ENCODE measurements around the gene GDI1. TPM values are rescaled to one million over a fixed set of nuclear protein-coding genes. Genes with fewer than 3 reads are reported as not detected.

Gene GDI1
- polyA plus RNA-seq, 3 donors = 127 to 145 (median 135) TPM

- no peak for DNase-seq
Observed at GRCh38 chrX:154472685-154473632, 36.0 kb downstream of the GDI1 start.

- no peak for DNase-seq
Observed at GRCh38 chrX:154473683-154474082, 36.7 kb downstream of the GDI1 start.

DNA sequence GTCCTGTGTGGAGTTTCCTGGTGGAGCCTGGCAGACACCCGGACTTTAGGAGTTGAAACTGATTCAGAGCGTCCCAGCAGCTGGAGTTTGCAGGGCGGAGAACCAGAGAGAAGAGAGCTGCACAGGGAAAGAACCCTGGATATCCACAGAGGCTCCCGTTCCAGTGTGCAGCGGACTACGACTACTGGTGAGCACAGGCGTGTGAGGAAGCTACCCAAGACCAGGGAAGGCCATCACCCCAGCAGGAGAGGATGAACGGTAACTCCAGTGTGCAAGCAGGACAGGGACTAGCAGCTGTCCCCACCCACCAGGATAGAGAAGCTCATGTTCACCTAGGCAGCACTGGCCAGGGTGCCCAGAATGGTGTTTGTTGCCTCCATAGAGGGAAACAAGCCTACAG lies 39.9 kb downstream of the GDI1 start:
- no peak for DNase-seq

DNA sequence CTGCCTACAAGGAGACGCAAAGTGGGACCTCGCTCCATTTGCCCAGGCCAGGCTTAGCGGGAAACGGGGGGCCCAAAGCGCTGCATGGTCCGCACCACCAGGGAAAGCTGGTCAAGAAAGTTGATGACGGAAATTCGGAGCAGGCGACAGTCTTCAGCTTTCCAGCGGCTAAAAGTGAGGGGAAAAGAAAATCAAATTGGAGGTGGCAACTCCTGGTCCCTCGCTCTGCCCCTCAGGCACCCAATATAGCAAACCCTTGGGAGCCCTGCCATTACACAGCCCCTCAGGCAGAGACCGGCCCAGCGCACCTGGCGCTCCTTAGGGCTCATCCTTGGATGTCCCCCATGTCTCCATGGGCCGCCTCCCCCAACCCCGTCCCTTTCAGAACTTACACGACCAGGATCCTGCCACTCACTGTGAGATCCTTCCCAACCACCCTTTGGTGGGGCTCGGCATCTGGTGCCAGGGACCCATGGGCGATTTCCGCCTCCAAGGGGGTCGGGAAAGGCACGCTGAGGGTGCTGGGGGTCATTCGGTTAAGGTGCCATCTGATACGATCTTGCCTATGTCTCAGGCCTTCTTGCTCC lies 41.0 kb downstream of the GDI1 start:
- DNase-seq = no peak

GRCh38 chrX:154478728-154479622 lies 42.0 kb downstream of the GDI1 start, which contains the start of gene LAGE3:
Gene LAGE3, minus strand, starts transcription at chrX:154479281. Its CDS starts 366 bp downstream, at chrX:154478915.
- DNase-seq = peak; percentile 83

DNA sequence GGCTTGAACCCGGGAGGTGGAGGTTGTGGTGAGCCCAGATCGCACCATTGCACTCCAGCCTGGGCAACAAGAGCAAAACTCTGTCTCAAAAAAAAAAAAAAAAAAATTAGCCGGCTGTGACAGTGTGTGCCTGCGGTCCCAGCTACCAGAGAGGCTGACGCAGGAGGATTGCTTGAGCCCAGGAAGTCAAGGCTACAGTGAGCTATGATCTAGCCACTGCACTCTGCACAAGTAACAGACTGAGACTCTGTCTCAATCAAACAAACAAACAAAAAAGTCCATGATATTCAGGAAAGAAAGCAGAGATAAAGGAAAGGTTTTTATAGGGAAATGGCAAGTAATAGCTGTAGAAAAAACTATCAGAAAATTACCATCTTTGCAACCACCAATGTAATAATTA lies 44.2 kb downstream of the GDI1 start:
- no peak for DNase-seq

- no peak for DNase-seq
Observed at GRCh38 chrX:154481911-154482601, 45.1 kb downstream of the GDI1 start.

- no peak for DNase-seq
Observed at GRCh38 chrX:154482786-154483185, 45.8 kb downstream of the GDI1 start.

DNA sequence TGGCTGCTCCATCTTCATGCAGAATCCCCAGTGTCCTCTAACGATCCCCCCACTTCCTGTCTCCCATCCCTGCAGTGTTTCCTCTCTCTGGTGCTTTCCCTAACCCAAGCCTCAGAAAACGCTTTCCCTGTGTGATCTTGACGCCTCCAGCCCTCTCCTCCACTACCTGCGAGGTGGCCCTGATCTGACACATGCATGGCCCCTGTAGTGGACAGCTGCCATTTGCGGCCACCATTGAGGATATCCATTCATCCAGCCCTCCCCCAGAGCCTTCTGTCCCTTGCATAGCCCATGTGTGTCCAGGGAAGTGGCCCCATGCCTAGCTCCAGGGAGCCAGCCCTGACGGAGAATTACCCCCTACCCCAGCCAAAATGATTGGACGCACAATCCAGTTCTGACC lies 46.4 kb downstream of the GDI1 start:
- no peak for DNase-seq

- DNase-seq = no peak
Observed at GRCh38 chrX:154484255-154485149, 47.5 kb downstream of the GDI1 start.

- DNase-seq = no peak
Observed at GRCh38 chrX:154485150-154486051, 48.4 kb downstream of the GDI1 start.

DNA sequence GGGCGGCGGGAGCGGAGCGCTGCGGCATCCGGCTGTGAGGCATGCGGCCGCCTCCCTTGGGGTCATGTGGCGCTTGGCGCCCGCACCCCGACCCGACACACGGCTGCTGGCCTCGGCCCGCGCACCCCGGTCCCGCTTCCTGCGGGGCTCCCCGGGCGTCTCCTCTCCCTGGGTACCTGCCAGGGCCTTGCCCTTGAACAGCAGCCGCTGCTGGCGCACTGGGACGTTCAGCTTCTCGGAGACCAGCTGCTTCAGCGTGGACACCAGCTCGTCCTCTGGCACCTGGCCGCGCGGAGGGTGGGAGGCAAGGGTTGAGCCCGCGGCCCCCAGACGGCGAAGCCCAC lies 49.1 kb downstream of the GDI1 start:
- no peak for DNase-seq

- DNase-seq = peak; percentile 73
Observed at GRCh38 chrX:154486396-154487207, 49.6 kb downstream of the GDI1 start, which contains the start of gene UBL4A. Gene UBL4A, minus strand, starts transcription at chrX:154486615. Its CDS starts 31 bp downstream, at chrX:154486584.

DNA sequence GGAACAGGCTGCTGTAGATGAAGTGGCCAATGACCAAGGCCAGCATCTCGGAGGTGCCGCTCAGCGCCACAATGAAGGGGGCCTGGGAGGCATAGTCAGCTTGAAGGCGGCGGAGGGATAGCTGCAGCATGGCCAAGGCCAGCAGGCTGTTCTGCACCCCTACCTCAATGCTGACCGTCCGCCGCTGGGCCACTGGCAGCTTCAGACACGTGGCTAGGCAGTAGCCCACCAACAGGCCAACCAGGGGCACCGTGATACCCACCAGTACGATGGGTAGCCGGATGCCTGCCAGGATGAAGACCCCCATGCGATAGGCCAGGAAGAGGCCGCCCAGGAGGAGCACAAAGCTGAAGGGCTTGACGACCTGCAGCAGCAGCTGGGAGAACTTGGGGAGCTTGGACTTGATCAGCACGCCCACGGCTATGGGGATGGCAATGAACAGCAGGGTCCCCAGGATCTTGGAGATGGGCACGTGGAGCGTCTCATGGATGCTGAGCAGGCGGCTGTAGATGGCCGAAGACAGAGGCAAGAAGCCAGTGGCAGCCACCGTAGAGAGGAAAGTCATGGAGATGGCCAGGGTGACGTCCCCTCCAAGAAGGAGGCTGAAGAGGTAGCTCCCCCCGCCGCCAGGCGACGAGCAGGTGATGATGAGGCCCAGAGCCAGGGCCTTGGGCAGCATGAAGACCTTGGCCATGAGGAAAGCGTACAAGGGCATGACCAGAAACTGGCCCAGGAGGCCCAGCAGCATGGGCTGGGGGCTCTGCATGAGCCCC lies 50.8 kb downstream of the GDI1 start:
- DNase-seq = no peak

- DNase-seq = no peak
Observed at GRCh38 chrX:154488336-154489075, 51.6 kb downstream of the GDI1 start.

DNA sequence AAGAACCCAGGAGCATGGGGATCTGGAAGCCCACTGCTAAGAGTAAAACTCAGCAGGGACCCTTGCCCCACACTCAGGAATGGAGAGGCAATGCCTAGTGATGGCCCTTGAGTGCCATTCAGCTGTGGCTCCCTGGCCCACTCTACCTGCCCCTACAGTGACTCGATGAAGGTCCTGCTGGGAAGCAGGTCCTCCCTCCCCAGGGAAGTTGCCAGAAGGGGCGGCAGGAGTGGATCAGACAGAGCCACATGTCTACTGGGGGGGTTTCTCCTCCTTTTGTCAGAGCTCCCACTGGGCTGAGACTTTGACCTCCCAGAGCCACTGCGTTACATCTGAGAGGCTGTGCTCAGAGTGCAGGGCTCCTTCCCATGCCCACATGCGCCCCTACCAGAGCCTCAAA lies 52.2 kb downstream of the GDI1 start:
- no peak for DNase-seq

DNA sequence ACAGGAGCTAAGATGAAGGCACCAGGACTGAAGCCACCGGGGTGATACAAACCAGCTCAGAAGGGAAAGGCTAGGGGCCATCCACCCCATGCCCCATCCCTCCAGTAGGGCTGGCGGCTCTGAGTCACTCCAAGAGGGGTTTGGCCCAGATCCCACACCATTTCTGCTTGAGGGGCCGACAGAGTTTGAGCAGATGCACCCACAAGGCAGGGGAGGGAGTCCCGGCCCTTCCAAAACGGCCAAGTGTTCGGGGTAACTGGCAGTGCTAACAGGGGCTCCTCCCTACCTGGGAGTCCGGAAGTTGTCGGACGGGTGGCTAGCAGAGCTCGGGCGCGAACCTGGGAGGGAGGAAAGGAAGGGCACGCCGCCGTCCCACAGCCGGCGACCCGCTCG lies 53.1 kb downstream of the GDI1 start:
- DNase-seq = no peak

Measured in renal pelvis (tissue), 4 donors.